T-helper 17 cell (primary cell): Measurements from ENCODE around the gene SLC39A13. TPM values are rescaled to one million over a fixed set of nuclear protein-coding genes. Genes with fewer than 3 reads are reported as not detected.

Experiments used
- ATAC-seq: fragments of 150-1000 bp; cut with Tn5 transposase; 2 replicates; pipeline ENCODE4 v1.10.0; 2021; ENCODE audit warnings: mild to moderate bottlenecking, moderate library complexity
- DNase-seq, 3 donors: peaks; one replicate each; pipeline versions ENCODE4 v3.0.0 to v3.0.0-alpha.2; 2020 to 2021
- H3K9me3 ChIP-seq: one replicate; pipeline ENCODE4 v1.7.0; 2013; ENCODE audit warnings: low read length, mild to moderate bottlenecking; ENCODE audit not compliant: control insufficient read depth, poor library complexity, severe bottlenecking
- H3K27ac Mint-ChIP-seq: one replicate; pipeline ENCODE4 v1.8.0; 2022; ENCODE audit warnings: mild to moderate bottlenecking, moderate library complexity, mixed read lengths
- H3K27me3 Mint-ChIP-seq: one replicate; pipeline ENCODE4 v1.8.0; 2022; ENCODE audit warnings: mixed read lengths
- H3K36me3 Mint-ChIP-seq: one replicate; pipeline ENCODE4 v1.8.0; 2022; ENCODE audit warnings: low read depth, mixed read lengths
- H3K4me1 Mint-ChIP-seq: one replicate; pipeline ENCODE4 v1.8.0; 2022; ENCODE audit warnings: mild to moderate bottlenecking, mixed read lengths
- H3K4me3 Mint-ChIP-seq: one replicate; pipeline ENCODE4 v1.8.0; 2022; ENCODE audit warnings: mild to moderate bottlenecking, moderate library complexity, mixed read lengths
- total RNA-seq, 4 donors: library from RNA in 2 of 4; stranded (reverse) in 2 of 4; gene quantifications; one replicate each; pipeline ENCODE4 v1.2.3 and lab custom pipeline; 2022 to 2026

SLC39A13 gene
- total RNA-seq, 2 donors from 2014 or later: 31.6 to 31.8 TPM

- ATAC-seq (no peak), DNase-seq (no peak)
- H3K27me3 Mint-ChIP-seq: no peaks in the 10 kb centered on the region
- peaks cover 17% of the 10 kb centered on the region for H3K4me1 Mint-ChIP-seq
- H3K27ac Mint-ChIP-seq: no peak overlapping the region
- H3K9me3 ChIP-seq: no peaks in the 10 kb centered on the region
- H3K36me3 Mint-ChIP-seq: peaks cover 4% of the 10 kb centered on the region
- peak overlapping the region; percentile 1 for H3K4me3 Mint-ChIP-seq
Measured at GRCh38 chr11:47413351-47413750, 5.0 kb downstream of the SLC39A13 start.

GRCh38 chr11:47413908-47414684, 5.7 kb downstream of the SLC39A13 start:
- ATAC-seq: no peak
- H3K27ac Mint-ChIP-seq: peak overlapping the region; percentile 78

GRCh38 chr11:47414685-47415070, 6.3 kb downstream of the SLC39A13 start:
- ATAC-seq (no peak), DNase-seq (no peak)
- H3K4me3 Mint-ChIP-seq: no peak overlapping the region
- H3K36me3 Mint-ChIP-seq: peaks cover 4% of the 10 kb centered on the region
- peaks cover 12% of the 10 kb centered on the region for H3K4me1 Mint-ChIP-seq
- H3K9me3 ChIP-seq: no peaks in the 10 kb centered on the region
- H3K27me3 Mint-ChIP-seq: no peaks in the 10 kb centered on the region
- no peak overlapping the region for H3K27ac Mint-ChIP-seq

More at GRCh38 chr11:47413908-47414684, 5.7 kb downstream of the SLC39A13 start:
- H3K9me3 ChIP-seq: no peaks in the 10 kb centered on the region
- no peak for DNase-seq
- H3K27me3 Mint-ChIP-seq: no peaks in the 10 kb centered on the region
- H3K4me1 Mint-ChIP-seq: peaks cover 15% of the 10 kb centered on the region
- no peak overlapping the region for H3K4me3 Mint-ChIP-seq
- H3K36me3 Mint-ChIP-seq: peaks cover 4% of the 10 kb centered on the region

- no peaks in the 10 kb centered on the region for H3K27me3 Mint-ChIP-seq
- H3K4me3 Mint-ChIP-seq: no peak overlapping the region
- H3K4me1 Mint-ChIP-seq: peaks cover 8% of the 10 kb centered on the region
- DNase-seq: no peak
- ATAC-seq: no peak
- no peak overlapping the region for H3K27ac Mint-ChIP-seq
- H3K36me3 Mint-ChIP-seq: peaks cover 9% of the 10 kb centered on the region
- no peaks in the 10 kb centered on the region for H3K9me3 ChIP-seq
Measured at GRCh38 chr11:47415091-47415854, 6.9 kb downstream of the SLC39A13 start.

- ATAC-seq (no peak), DNase-seq (no peak)
- H3K4me3 Mint-ChIP-seq: no peak overlapping the region
- H3K9me3 ChIP-seq: no peaks in the 10 kb centered on the region
- no peaks in the 10 kb centered on the region for H3K27me3 Mint-ChIP-seq
- H3K27ac Mint-ChIP-seq: no peak overlapping the region
- H3K36me3 Mint-ChIP-seq: peaks cover 9% of the 10 kb centered on the region
- peaks cover 8% of the 10 kb centered on the region for H3K4me1 Mint-ChIP-seq
Measured at GRCh38 chr11:47415949-47416472, 7.6 kb downstream of the SLC39A13 start.

- ATAC-seq (no peak), DNase-seq (no peak)
- Mint-ChIP-seq H3K4me3 (no peak overlapping the region), H3K4me1 (peaks cover 8% of the 10 kb centered on the region), H3K36me3 (peaks cover 12% of the 10 kb centered on the region), H3K27ac (peak overlapping the region; percentile 62), H3K27me3 (no peaks in the 10 kb centered on the region)
- no peaks in the 10 kb centered on the region for H3K9me3 ChIP-seq
Measured at GRCh38 chr11:47417712-47418111, 9.3 kb downstream of the SLC39A13 start.

GRCh38 chr11:47418454-47419259, 10.3 kb downstream of the SLC39A13 start:
- no peak for DNase-seq
- no peaks in the 10 kb centered on the region for H3K27me3 Mint-ChIP-seq
- H3K4me3 Mint-ChIP-seq: no peak overlapping the region
- H3K27ac Mint-ChIP-seq: no peak overlapping the region
- H3K9me3 ChIP-seq: no peaks in the 10 kb centered on the region
- H3K4me1 Mint-ChIP-seq: peaks cover 8% of the 10 kb centered on the region
- ATAC-seq: peak; percentile 18
- peaks cover 12% of the 10 kb centered on the region for H3K36me3 Mint-ChIP-seq

- H3K36me3 Mint-ChIP-seq: peaks cover 10% of the 10 kb centered on the region
- H3K27ac Mint-ChIP-seq: peak overlapping the region; percentile 98
- H3K9me3 ChIP-seq: no peaks in the 10 kb centered on the region
- no peaks in the 10 kb centered on the region for H3K27me3 Mint-ChIP-seq
- ATAC-seq (no peak), DNase-seq (no peak)
- peak overlapping the region; percentile 98 for H3K4me3 Mint-ChIP-seq
- peaks cover 11% of the 10 kb centered on the region for H3K4me1 Mint-ChIP-seq
Measured at GRCh38 chr11:47425611-47426010, 17.2 kb downstream of the SLC39A13 start.

- peaks cover 9% of the 10 kb centered on the region for H3K36me3 Mint-ChIP-seq
- H3K27ac Mint-ChIP-seq: peak within 1 kb of the TSS; percentile 98
- peaks cover 11% of the 10 kb centered on the region for H3K4me1 Mint-ChIP-seq
- peak; percentile 95 to 98 (median 96) for DNase-seq
- no peaks in the 10 kb centered on the region for H3K27me3 Mint-ChIP-seq
- H3K9me3 ChIP-seq: no peaks in the 10 kb centered on the region
- H3K4me3 Mint-ChIP-seq: peak within 1 kb of the TSS; percentile 98
- peak; percentile 96 for ATAC-seq
Measured at GRCh38 chr11:47426062-47426956, 17.9 kb downstream of the SLC39A13 start, which contains the start of gene PSMC3. Gene PSMC3 (minus strand): TSS chr11:47426439. CDS start chr11:47426279, 160 bp downstream.

- Mint-ChIP-seq H3K27ac (no peak overlapping the region), H3K36me3 (peaks cover 4% of the 10 kb centered on the region), H3K4me1 (peaks cover 7% of the 10 kb centered on the region), H3K27me3 (no peaks in the 10 kb centered on the region), H3K4me3 (no peak overlapping the region)
- ATAC-seq: no peak
- DNase-seq: no peak
- no peaks in the 10 kb centered on the region for H3K9me3 ChIP-seq
Measured at GRCh38 chr11:47430524-47430923, 22.1 kb downstream of the SLC39A13 start.

- no peaks in the 10 kb centered on the region for H3K9me3 ChIP-seq
- Mint-ChIP-seq H3K27me3 (no peaks in the 10 kb centered on the region), H3K4me1 (no peaks in the 10 kb centered on the region), H3K4me3 (no peak overlapping the region), H3K27ac (no peak overlapping the region), H3K36me3 (no peaks in the 10 kb centered on the region)
- ATAC-seq (no peak), DNase-seq (no peak)
Measured at GRCh38 chr11:47431356-47432083, 23.1 kb downstream of the SLC39A13 start.
